ENCODE measurements around the gene ZP1. TPM values are rescaled to one million over a fixed set of nuclear protein-coding genes. Genes with fewer than 3 reads are reported as not detected.

The ZP1 gene
- total and polyA plus RNA-seq, 2 experiments from 2014 or later = not detected

DNA sequence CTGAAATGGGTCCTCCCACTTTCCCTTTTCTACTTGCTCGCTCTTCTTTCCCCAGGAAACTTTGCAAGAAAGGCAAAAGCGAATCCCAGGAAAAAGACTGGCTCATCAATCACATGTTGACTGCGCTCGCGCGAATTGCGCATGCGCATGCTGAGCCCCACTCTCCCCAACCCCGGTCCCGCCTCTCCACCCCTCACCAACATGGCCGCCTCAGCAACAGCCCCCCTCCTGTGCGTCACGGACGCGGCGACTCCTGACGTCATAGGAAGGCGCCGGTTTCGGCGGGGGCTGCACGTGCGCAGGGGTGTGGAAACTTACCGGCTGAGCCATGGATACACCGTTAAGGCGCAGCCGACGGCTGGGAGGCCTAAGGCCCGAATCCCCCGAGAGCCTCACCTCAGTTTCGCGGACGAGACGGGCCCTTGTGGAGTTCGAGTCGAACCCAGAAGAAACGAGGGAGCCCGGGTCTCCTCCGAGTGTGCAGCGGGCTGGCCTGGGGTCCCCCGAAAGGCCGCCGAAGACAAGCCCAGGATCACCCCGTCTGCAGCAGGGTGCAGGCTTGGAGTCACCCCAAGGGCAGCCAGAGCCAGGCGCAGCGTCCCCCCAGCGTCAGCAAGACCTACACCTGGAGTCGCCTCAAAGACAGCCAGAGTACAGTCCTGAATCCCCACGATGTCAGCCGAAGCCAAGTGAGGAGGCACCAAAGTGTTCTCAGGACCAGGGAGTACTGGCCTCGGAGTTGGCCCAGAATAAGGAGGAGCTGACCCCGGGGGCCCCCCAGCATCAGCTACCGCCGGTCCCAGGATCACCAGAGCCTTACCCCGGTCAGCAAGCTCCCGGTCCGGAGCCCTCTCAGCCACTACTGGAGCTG is 25.3 kb upstream of the ZP1 start, which contains the start of gene CCDC86 (continued):
- TF ChIP-seq, protein P1, sequence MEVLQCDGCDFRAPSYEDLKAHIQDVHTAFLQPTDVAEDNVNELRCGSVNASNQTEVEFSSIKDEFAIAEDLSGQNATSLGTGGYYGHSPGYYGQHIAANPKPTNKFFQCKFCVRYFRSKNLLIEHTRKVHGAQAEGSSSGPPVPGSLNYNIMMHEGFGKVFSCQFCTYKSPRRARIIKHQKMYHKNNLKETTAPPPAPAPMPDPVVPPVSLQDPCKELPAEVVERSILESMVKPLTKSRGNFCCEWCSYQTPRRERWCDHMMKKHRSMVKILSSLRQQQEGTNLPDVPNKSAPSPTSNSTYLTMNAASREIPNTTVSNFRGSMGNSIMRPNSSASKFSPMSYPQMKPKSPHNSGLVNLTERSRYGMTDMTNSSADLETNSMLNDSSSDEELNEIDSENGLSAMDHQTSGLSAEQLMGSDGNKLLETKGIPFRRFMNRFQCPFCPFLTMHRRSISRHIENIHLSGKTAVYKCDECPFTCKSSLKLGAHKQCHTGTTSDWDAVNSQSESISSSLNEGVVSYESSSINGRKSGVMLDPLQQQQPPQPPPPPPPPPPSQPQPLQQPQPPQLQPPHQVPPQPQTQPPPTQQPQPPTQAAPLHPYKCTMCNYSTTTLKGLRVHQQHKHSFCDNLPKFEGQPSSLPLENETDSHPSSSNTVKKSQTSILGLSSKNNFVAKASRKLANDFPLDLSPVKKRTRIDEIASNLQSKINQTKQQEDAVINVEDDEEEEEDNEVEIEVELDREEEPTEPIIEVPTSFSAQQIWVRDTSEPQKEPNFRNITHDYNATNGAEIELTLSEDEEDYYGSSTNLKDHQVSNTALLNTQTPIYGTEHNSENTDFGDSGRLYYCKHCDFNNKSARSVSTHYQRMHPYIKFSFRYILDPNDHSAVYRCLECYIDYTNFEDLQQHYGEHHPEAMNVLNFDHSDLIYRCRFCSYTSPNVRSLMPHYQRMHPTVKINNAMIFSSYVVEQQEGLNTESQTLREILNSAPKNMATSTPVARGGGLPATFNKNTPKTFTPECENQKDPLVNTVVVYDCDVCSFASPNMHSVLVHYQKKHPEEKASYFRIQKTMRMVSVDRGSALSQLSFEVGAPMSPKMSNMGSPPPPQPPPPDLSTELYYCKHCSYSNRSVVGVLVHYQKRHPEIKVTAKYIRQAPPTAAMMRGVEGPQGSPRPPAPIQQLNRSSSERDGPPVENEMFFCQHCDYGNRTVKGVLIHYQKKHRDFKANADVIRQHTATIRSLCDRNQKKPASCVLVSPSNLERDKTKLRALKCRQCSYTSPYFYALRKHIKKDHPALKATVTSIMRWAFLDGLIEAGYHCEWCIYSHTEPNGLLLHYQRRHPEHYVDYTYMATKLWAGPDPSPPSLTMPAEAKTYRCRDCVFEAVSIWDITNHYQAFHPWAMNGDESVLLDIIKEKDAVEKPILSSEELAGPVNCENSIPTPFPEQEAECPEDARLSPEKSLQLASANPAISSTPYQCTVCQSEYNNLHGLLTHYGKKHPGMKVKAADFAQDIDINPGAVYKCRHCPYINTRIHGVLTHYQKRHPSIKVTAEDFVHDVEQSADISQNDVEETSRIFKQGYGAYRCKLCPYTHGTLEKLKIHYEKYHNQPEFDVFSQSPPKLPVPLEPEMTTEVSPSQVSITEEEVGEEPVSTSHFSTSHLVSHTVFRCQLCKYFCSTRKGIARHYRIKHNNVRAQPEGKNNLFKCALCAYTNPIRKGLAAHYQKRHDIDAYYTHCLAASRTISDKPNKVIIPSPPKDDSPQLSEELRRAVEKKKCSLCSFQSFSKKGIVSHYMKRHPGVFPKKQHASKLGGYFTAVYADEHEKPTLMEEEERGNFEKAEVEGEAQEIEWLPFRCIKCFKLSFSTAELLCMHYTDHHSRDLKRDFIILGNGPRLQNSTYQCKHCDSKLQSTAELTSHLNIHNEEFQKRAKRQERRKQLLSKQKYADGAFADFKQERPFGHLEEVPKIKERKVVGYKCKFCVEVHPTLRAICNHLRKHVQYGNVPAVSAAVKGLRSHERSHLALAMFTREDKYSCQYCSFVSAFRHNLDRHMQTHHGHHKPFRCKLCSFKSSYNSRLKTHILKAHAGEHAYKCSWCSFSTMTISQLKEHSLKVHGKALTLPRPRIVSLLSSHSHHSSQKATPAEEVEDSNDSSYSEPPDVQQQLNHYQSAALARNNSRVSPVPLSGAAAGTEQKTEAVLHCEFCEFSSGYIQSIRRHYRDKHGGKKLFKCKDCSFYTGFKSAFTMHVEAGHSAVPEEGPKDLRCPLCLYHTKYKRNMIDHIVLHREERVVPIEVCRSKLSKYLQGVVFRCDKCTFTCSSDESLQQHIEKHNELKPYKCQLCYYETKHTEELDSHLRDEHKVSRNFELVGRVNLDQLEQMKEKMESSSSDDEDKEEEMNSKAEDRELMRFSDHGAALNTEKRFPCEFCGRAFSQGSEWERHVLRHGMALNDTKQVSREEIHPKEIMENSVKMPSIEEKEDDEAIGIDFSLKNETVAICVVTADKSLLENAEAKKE (CRISPR knock-in tag; IDR thresholded peaks at IDR 0.05) = no peak
- TF ChIP-seq CREB1 (CRISPR knock-in tag; IDR thresholded peaks at IDR 0.05; ENCODE audit: low read depth) (peak; percentile 100), EZH2 (IDR thresholded peaks at IDR 0.05; ENCODE audit: low read depth, unreplicated experiment) (no peak), STAT1 (IDR thresholded peaks at IDR 0.05; ENCODE audit: unreplicated experiment) (no peak), EZH2phosphoT487 (IDR thresholded peaks at IDR 0.05; ENCODE audit: unreplicated experiment) (no peak), JUNB (IDR thresholded peaks at IDR 0.05; ENCODE audit: unreplicated experiment) (no peak), ZNF331 (CRISPR knock-in tag; IDR thresholded peaks at IDR 0.05; ENCODE audit: low read depth) (0 out of 2 replicates have a peak, but pooled peaks have one; percentile 25), NANOG (IDR thresholded peaks at IDR 0.05; ENCODE audit: borderline replicate concordance) (no peak)
- TF ChIP-seq, protein P2, sequence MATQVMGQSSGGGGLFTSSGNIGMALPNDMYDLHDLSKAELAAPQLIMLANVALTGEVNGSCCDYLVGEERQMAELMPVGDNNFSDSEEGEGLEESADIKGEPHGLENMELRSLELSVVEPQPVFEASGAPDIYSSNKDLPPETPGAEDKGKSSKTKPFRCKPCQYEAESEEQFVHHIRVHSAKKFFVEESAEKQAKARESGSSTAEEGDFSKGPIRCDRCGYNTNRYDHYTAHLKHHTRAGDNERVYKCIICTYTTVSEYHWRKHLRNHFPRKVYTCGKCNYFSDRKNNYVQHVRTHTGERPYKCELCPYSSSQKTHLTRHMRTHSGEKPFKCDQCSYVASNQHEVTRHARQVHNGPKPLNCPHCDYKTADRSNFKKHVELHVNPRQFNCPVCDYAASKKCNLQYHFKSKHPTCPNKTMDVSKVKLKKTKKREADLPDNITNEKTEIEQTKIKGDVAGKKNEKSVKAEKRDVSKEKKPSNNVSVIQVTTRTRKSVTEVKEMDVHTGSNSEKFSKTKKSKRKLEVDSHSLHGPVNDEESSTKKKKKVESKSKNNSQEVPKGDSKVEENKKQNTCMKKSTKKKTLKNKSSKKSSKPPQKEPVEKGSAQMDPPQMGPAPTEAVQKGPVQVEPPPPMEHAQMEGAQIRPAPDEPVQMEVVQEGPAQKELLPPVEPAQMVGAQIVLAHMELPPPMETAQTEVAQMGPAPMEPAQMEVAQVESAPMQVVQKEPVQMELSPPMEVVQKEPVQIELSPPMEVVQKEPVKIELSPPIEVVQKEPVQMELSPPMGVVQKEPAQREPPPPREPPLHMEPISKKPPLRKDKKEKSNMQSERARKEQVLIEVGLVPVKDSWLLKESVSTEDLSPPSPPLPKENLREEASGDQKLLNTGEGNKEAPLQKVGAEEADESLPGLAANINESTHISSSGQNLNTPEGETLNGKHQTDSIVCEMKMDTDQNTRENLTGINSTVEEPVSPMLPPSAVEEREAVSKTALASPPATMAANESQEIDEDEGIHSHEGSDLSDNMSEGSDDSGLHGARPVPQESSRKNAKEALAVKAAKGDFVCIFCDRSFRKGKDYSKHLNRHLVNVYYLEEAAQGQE (IDR thresholded peaks at IDR 0.05; ENCODE audit: unreplicated experiment) = no peak
- TF ChIP-seq, protein P3, sequence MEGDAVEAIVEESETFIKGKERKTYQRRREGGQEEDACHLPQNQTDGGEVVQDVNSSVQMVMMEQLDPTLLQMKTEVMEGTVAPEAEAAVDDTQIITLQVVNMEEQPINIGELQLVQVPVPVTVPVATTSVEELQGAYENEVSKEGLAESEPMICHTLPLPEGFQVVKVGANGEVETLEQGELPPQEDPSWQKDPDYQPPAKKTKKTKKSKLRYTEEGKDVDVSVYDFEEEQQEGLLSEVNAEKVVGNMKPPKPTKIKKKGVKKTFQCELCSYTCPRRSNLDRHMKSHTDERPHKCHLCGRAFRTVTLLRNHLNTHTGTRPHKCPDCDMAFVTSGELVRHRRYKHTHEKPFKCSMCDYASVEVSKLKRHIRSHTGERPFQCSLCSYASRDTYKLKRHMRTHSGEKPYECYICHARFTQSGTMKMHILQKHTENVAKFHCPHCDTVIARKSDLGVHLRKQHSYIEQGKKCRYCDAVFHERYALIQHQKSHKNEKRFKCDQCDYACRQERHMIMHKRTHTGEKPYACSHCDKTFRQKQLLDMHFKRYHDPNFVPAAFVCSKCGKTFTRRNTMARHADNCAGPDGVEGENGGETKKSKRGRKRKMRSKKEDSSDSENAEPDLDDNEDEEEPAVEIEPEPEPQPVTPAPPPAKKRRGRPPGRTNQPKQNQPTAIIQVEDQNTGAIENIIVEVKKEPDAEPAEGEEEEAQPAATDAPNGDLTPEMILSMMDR (conservative IDR thresholded peaks at IDR 0.05; ENCODE audit: low read depth in 2 of 2) = no peak

All from GM23338 (cell line).